Neutrophil (primary cell): ENCODE results near the gene PTPRD.

Experiments used
- H3K27ac ChIP-seq: fragments of 200-600 bp; sonication (generic); 2 replicates; pipeline ENCODE4 v1.5.1; 2016; ENCODE audit warnings: mild to moderate bottlenecking, moderate library complexity
- H3K27me3 ChIP-seq: fragments of 200-600 bp; sonication (generic); 2 replicates; pipeline ENCODE4 v1.6.0; 2016; ENCODE audit warnings: mild to moderate bottlenecking
- H3K36me3 ChIP-seq: fragments of 200-600 bp; sonication (generic); 2 replicates; pipeline ENCODE4 v1.5.1; 2017
- H3K4me1 ChIP-seq, 2 experiments: fragments of 200-600 bp in 1 of 2; sonication (generic) in 1 of 2; 1 replicate in 1 of 2; 2 replicates in 1 of 2; pipeline versions ENCODE4 v1.5.1 to v1.6.1; 2013 to 2016; ENCODE audit warnings: low read depth in 1 of 2, low read length in 1 of 2, mild to moderate bottlenecking in 1 of 2, moderate library complexity in 1 of 2; ENCODE audit not compliant: control insufficient read depth in 1 of 2, insufficient read depth in 1 of 2
- H3K4me3 ChIP-seq, 2 experiments: fragments of 200-600 bp in 1 of 2; sonication (generic) in 1 of 2; 1 replicate in 1 of 2; 2 replicates in 1 of 2; pipeline ENCODE4 v1.5.1; 2013 to 2016; ENCODE audit warnings: low read depth in 1 of 2, low read length in 1 of 2, mild to moderate bottlenecking in 1 of 2, moderate library complexity in 1 of 2
- H3K9me3 ChIP-seq: fragments of 200-600 bp; sonication (generic); 2 replicates; pipeline ENCODE4 v1.5.1; 2016
- CTCF ChIP-seq: fragments of 200-600 bp; sonication (generic); IDR thresholded peaks from 2 replicates; pipeline ENCODE4 v1.5.1; 2016; ENCODE audit warnings: antibody characterized with exemption

PTPRD gene

GRCh38 chr9:8448226-8448625 lies 2164.6 kb downstream of the PTPRD start:
- H3K27ac ChIP-seq = no peak overlapping the region
- H3K4me1 ChIP-seq = no peaks in the 10 kb centered on the region
- H3K36me3 ChIP-seq = no peaks in the 10 kb centered on the region
- no peaks in the 10 kb centered on the region for H3K9me3 ChIP-seq
- no peak overlapping the region for H3K4me3 ChIP-seq
- TF ChIP-seq CTCF = no peak
- H3K27me3 ChIP-seq = no peaks in the 10 kb centered on the region

GRCh38 chr9:8447601-8448000 lies 2165.2 kb downstream of the PTPRD start:
- Histone ChIP-seq H3K9me3 (no peaks in the 10 kb centered on the region), H3K27me3 (no peaks in the 10 kb centered on the region), H3K4me1 (no peaks in the 10 kb centered on the region), H3K36me3 (no peaks in the 10 kb centered on the region), H3K27ac (no peak overlapping the region), H3K4me3 (no peak overlapping the region)
- no peak for TF ChIP-seq CTCF

- Histone ChIP-seq H3K36me3 (no peaks in the 10 kb centered on the region), H3K4me3 (no peak overlapping the region), H3K27me3 (no peaks in the 10 kb centered on the region), H3K4me1 (no peaks in the 10 kb centered on the region), H3K27ac (no peak overlapping the region), H3K9me3 (no peaks in the 10 kb centered on the region)
- no peak for TF ChIP-seq CTCF
Observed at GRCh38 chr9:8437876-8438275, 2174.9 kb downstream of the PTPRD start.

GRCh38 chr9:8437259-8437658 lies 2175.5 kb downstream of the PTPRD start:
- Histone ChIP-seq H3K9me3 (no peaks in the 10 kb centered on the region), H3K4me3 (no peak overlapping the region), H3K27ac (no peak overlapping the region), H3K4me1 (no peaks in the 10 kb centered on the region), H3K27me3 (no peaks in the 10 kb centered on the region), H3K36me3 (no peaks in the 10 kb centered on the region)
- TF ChIP-seq CTCF = no peak

GRCh38 chr9:8436786-8437185 lies 2176.0 kb downstream of the PTPRD start:
- Histone ChIP-seq H3K27me3 (no peaks in the 10 kb centered on the region), H3K4me3 (no peak overlapping the region), H3K4me1 (no peaks in the 10 kb centered on the region), H3K27ac (no peak overlapping the region), H3K9me3 (no peaks in the 10 kb centered on the region), H3K36me3 (no peaks in the 10 kb centered on the region)
- no peak for TF ChIP-seq CTCF

GRCh38 chr9:8434621-8435020 lies 2178.2 kb downstream of the PTPRD start:
- no peak for TF ChIP-seq CTCF
- H3K4me3 ChIP-seq = no peak overlapping the region
- H3K27ac ChIP-seq = no peak overlapping the region
- H3K27me3 ChIP-seq = no peaks in the 10 kb centered on the region
- H3K4me1 ChIP-seq = no peaks in the 10 kb centered on the region
- H3K36me3 ChIP-seq = no peaks in the 10 kb centered on the region
- H3K9me3 ChIP-seq = no peaks in the 10 kb centered on the region
